ENCODE measurements around the gene SURF6.

DNA sequence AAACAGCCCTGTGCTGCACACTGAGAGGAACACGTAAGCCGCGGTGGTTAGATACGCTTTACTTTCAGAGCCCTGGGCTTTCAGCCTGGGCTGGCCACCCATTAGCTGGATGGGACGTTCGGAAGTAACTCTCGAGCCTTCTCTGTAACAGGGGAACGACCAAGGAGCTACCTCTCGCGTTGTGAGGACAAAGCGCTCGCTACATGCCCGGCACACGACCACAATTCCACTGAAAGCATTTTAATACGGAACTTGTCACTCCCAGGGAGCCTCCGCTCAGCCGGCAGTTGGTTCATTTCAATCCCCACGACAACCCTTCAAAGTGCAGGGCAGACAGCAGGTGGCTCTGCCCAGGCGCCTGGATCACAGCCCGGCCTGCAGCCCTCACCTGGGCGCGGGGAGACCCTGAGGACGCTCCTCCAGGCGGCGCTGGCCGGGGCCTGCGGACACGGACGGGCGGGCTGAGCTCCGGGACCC, 19.9 kb upstream of the SURF6 start:
- TF ChIP-seq, protein P1, sequence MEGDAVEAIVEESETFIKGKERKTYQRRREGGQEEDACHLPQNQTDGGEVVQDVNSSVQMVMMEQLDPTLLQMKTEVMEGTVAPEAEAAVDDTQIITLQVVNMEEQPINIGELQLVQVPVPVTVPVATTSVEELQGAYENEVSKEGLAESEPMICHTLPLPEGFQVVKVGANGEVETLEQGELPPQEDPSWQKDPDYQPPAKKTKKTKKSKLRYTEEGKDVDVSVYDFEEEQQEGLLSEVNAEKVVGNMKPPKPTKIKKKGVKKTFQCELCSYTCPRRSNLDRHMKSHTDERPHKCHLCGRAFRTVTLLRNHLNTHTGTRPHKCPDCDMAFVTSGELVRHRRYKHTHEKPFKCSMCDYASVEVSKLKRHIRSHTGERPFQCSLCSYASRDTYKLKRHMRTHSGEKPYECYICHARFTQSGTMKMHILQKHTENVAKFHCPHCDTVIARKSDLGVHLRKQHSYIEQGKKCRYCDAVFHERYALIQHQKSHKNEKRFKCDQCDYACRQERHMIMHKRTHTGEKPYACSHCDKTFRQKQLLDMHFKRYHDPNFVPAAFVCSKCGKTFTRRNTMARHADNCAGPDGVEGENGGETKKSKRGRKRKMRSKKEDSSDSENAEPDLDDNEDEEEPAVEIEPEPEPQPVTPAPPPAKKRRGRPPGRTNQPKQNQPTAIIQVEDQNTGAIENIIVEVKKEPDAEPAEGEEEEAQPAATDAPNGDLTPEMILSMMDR (IDR thresholded peaks at IDR 0.05): no peak
- TF ChIP-seq POLR2A (IDR thresholded peaks at IDR 0.05): no peak
